Osteoblast (primary cell): ENCODE data around the gene CSPG5. TPM values are rescaled to one million over a fixed set of nuclear protein-coding genes. Genes with fewer than 3 reads are reported as not detected.

Source experiments
- DNase-seq: peaks from one replicate; pipeline ENCODE4 v3.0.0; 2011; ENCODE audit warnings: low spot score, mixed read lengths; ENCODE audit not compliant: insufficient read length; ENCODE audit errors: missing footprints
- H2AFZ ChIP-seq: 2 replicates; pipeline ENCODE4 v1.6.0; 2011; ENCODE audit warnings: mild to moderate bottlenecking, low read length
- H3K27ac ChIP-seq: 2 replicates; pipeline ENCODE4 v1.5.1; 2011; ENCODE audit warnings: mild to moderate bottlenecking, low read depth, low read length, moderate library complexity
- H3K27me3 ChIP-seq: 2 replicates; pipeline ENCODE4 v1.6.0; 2012; ENCODE audit warnings: mild to moderate bottlenecking, control low read depth, inconsistent platforms, low read length, moderate library complexity; ENCODE audit not compliant: insufficient read depth
- H3K36me3 ChIP-seq: 2 replicates; pipeline ENCODE4 v1.5.1; 2011; ENCODE audit warnings: mild to moderate bottlenecking, low read length, control low read depth, moderate library complexity; ENCODE audit not compliant: insufficient read depth
- H3K4me1 ChIP-seq: 2 replicates; pipeline ENCODE4 v1.5.1; 2011; ENCODE audit warnings: mild to moderate bottlenecking, low read length, control low read depth, moderate library complexity; ENCODE audit not compliant: insufficient read depth
- H3K4me2 ChIP-seq: 2 replicates; pipeline ENCODE4 v1.6.0; 2011; ENCODE audit warnings: mild to moderate bottlenecking, low read length; ENCODE audit not compliant: insufficient read depth
- H3K4me3 ChIP-seq: fragments of 200-600 bp; sonication (generic); 3 replicates; pipeline ENCODE4 v1.5.1; 2012; ENCODE audit warnings: mild to moderate bottlenecking, low read length, inconsistent platforms; ENCODE audit not compliant: insufficient read depth
- H3K79me2 ChIP-seq: 2 replicates; pipeline ENCODE4 v1.6.0; 2012; ENCODE audit warnings: mild to moderate bottlenecking, low read length, control low read depth, inconsistent platforms; ENCODE audit not compliant: insufficient read depth
- H3K9me3 ChIP-seq: 2 replicates; pipeline ENCODE4 v1.5.1; 2011; ENCODE audit warnings: low read depth, low read length, control low read depth
- H4K20me1 ChIP-seq: 2 replicates; pipeline ENCODE4 v1.6.0; 2012; ENCODE audit warnings: mild to moderate bottlenecking, low read length, control low read depth; ENCODE audit not compliant: insufficient read depth
- total RNA-seq: library from RNA; depleted of rRNA; stranded (reverse); fragments of >200 nt; gene quantifications from 2 replicates; pipeline ENCODE4 v1.2.3, GENCODE V29; 2012
- TF ChIP-seq, protein P1 (sequence below): IDR thresholded peaks from 2 replicates; pipeline ENCODE4 v1.5.1; 2011; ENCODE audit warnings: mild to moderate bottlenecking, low read depth, low read length, moderate library complexity; ENCODE audit errors: extremely low read depth

CSPG5 gene
- total RNA-seq, 1 donor, result under 0.01 TPM

DNA sequence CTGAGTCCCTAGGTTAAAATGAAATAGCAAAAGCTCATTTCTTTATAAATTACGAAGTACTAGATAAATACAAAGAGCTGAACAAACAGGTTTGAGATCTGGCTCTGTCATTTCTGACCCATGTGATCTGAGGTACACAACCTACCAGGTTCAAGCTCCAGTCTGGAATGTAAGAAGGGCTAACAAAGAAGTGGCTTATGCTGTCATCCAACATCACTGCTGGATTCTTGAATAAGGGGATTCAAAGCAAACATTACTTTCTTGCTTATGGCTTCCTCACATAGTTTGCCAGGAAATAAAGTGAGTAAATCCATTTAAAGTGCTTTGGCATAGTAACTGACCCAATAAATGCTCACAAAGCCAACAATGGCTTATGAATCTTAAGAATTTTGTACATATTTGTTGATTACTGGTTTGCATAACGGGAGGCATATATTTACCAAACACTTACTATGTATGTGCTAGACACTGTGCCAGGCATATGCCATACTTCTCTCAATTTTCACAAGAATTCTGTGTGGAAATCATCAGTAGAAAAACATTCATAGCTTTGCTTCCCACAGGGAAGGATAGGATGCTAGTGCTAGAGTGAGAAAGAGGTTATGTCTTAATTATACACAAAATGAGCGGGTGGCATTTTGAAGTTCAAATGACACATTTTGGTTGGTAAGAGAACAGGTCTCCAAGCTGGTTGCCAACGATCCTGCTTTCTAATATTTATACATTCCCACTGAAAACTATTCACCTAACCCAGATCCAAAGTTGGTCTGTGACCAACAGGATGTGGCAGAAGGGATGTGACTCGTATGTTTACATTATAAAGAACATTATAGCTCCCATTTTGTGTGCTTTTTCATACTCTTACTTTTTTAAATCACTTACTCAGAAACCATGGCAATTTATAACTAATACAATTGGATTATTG is 38.7 kb upstream of the CSPG5 start:
- no peaks in the 10 kb centered on the region for H3K9me3 ChIP-seq
- H3K4me2 ChIP-seq, result no peak overlapping the region
- no peak overlapping the region for H2AFZ ChIP-seq
- no peaks in the 10 kb centered on the region for H3K27me3 ChIP-seq
- H3K79me2 ChIP-seq, result no peaks in the 10 kb centered on the region
- peaks cover 30% of the 10 kb centered on the region for H3K36me3 ChIP-seq
- H3K4me3 ChIP-seq, result no peak overlapping the region
- H3K4me1 ChIP-seq, result peaks cover 7% of the 10 kb centered on the region
- peaks cover 17% of the 10 kb centered on the region for H4K20me1 ChIP-seq
- no peak overlapping the region for H3K27ac ChIP-seq
- DNase-seq, result no peak
- TF ChIP-seq, protein P1, sequence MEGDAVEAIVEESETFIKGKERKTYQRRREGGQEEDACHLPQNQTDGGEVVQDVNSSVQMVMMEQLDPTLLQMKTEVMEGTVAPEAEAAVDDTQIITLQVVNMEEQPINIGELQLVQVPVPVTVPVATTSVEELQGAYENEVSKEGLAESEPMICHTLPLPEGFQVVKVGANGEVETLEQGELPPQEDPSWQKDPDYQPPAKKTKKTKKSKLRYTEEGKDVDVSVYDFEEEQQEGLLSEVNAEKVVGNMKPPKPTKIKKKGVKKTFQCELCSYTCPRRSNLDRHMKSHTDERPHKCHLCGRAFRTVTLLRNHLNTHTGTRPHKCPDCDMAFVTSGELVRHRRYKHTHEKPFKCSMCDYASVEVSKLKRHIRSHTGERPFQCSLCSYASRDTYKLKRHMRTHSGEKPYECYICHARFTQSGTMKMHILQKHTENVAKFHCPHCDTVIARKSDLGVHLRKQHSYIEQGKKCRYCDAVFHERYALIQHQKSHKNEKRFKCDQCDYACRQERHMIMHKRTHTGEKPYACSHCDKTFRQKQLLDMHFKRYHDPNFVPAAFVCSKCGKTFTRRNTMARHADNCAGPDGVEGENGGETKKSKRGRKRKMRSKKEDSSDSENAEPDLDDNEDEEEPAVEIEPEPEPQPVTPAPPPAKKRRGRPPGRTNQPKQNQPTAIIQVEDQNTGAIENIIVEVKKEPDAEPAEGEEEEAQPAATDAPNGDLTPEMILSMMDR, result no peak

DNA sequence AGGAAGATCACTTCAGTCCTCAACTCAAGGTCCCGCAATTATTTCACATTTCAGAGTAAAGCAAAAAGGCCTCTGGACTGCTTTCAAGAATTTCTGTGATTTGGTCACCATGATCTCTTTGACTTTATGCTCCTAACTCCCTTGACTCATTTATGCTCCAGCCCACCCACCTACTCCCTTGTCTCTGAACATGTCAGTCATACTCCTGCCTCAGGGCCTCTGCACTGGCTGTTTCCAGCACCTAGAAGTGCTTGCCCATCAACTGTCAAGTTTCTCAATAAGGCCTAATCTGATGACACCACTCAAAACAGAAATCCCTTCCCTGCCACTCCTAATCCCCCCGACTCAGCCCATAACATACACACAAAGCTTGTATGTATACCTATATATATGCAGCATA is 36.1 kb upstream of the CSPG5 start:
- Histone ChIP-seq H4K20me1 (peaks cover 41% of the 10 kb centered on the region), H3K79me2 (no peaks in the 10 kb centered on the region), H3K27ac (no peak overlapping the region), H3K27me3 (no peaks in the 10 kb centered on the region), H3K9me3 (no peaks in the 10 kb centered on the region), H3K4me2 (no peak overlapping the region), H3K4me3 (no peak overlapping the region), H3K4me1 (peaks cover 15% of the 10 kb centered on the region), H3K36me3 (peaks cover 23% of the 10 kb centered on the region), H2AFZ (no peak overlapping the region)
- TF ChIP-seq, protein P1, result no peak
- no peak for DNase-seq

DNA sequence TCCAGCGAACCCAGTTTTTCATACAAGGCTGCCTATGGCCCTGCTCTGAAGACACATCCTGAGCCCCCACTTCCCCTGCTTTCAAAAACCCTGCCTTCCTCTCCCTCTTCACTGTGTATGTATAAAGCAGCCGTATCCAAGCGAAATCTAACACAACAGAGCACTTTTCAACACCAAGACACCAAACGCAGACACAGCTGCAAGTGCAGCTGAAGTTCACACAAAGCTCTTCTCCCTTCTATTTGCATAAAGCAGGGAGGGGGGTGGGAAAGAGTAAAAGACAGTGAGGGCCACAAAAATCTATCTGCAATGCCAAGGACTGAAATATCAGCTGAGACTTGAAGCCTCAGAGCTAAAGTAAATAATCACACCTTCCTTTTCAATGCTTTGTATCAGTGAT is 35.1 kb upstream of the CSPG5 start:
- Histone ChIP-seq H3K27me3 (no peaks in the 10 kb centered on the region), H4K20me1 (peaks cover 37% of the 10 kb centered on the region), H3K4me2 (no peak overlapping the region), H3K4me3 (no peak overlapping the region), H3K36me3 (peaks cover 26% of the 10 kb centered on the region), H3K27ac (no peak overlapping the region), H3K9me3 (no peaks in the 10 kb centered on the region), H3K4me1 (peaks cover 15% of the 10 kb centered on the region), H3K79me2 (no peaks in the 10 kb centered on the region), H2AFZ (no peak overlapping the region)
- DNase-seq, result no peak
- TF ChIP-seq, protein P1, result no peak

DNA sequence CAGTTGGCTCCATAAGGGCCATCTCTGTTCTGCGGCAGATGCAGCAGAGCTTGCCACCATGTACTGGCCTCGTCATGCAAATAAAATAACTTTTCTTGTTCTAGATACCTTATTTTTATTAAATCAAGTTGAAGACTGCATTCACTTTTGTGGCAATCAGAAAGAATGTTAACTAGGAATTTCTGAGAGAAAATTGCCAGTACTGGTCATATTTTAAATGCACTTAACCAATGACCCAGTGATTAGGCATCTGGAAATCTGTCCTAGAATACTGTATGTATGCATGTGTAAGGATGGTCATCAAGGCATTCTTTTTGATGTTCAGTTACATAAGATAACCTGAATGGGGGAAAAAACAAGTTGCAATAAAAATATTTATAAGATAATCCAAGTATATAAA is 34.2 kb upstream of the CSPG5 start:
- Histone ChIP-seq H3K4me3 (no peak overlapping the region), H3K9me3 (no peaks in the 10 kb centered on the region), H3K4me1 (peaks cover 15% of the 10 kb centered on the region), H3K4me2 (no peak overlapping the region), H3K27ac (no peak overlapping the region), H4K20me1 (peaks cover 40% of the 10 kb centered on the region), H3K79me2 (no peaks in the 10 kb centered on the region), H2AFZ (no peak overlapping the region), H3K27me3 (no peaks in the 10 kb centered on the region), H3K36me3 (peaks cover 31% of the 10 kb centered on the region)
- no peak for DNase-seq
- TF ChIP-seq, protein P1, result no peak
